HG02943 (cell line): Measurements from ENCODE around the gene MATCAP1.

Experiments used
- ATAC-seq: cut with Tn5 transposase; IDR thresholded peaks from one replicate; pipeline ENCODE4 v1.9.1; 2021; ENCODE audit warnings: mild to moderate bottlenecking, low read depth, moderate library complexity; ENCODE audit not compliant: unreplicated experiment

The MATCAP1 gene

DNA sequence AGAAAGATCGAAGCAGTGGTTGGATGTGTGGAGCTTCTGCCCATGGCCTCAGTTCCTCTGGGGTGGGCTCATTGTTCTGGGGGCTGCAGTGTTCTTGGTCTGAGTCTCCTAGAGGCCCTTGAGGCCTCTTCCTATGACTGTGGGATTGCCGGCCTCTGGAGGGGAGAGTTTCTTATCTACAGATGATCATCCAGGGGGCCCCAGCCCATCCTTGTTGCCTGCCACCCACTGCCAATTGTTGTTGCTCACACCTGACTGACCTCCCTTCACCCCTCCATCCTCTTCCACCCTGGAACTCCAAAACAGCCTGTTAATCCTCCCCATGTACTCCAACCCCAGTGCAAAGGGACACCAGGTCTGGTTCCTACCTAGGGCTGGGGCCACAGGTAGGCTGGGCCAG is 38.8 kb downstream of the MATCAP1 start:
- no peak for ATAC-seq

DNA sequence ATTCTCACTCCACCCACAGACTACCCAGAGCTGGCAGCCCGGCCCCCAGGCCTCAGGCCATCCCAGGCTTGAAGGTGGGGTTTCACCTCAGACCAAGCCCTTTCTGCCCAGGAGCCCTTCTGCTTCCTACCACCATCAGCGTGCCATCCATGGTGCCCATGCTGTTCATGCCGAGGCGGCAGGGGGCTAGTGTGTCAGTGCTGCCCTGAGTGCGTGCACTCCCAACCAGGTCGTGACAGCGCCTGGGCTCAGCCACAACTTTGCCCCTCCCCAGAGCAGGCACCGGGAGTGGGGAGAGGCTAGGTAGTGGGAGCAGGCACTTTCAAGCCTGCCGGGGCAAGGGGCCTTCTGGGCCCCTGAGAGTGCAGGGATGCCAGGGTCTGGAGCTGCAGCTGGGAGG is 41.4 kb downstream of the MATCAP1 start:
- ATAC-seq, result no peak

DNA sequence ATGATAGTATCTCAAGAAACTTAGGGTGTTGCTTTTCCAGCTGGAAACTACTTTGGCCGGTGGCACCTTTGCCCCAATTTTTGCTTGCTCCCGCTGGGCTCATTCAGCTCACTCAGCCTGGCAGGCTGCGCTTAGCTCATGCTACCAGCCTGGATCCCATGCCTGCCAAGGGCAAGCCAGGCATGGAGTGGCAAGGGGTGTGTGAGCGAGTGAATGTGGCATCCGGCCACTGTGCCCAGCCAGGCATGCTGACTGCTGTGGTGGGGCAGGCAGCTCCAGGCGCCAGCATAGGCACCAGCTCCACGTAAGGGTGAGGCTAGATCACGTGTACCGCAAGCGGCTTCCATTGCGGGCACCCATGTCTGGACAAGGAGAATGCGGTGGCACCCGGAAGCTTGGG is 42.4 kb downstream of the MATCAP1 start:
- no peak for ATAC-seq

DNA sequence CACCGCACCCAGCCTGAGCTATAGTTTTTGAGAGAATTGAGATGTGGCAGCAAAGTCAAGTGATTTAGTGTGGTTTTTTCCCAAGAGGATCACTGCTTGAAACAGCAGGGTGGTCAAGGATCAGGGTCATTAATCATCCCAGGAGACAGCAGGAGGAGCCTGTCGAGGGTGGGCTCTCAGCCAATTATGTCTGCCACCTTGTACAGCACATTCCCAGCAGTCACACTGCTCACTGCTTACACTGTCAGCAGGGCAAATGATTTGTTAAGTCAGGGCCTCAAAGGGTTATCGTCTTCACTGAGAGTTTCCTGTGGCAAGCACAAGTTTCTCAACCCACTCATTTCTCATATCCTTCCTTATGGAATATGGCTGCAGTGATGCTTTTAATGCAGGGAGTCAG is 46.2 kb downstream of the MATCAP1 start:
- no peak for ATAC-seq

DNA sequence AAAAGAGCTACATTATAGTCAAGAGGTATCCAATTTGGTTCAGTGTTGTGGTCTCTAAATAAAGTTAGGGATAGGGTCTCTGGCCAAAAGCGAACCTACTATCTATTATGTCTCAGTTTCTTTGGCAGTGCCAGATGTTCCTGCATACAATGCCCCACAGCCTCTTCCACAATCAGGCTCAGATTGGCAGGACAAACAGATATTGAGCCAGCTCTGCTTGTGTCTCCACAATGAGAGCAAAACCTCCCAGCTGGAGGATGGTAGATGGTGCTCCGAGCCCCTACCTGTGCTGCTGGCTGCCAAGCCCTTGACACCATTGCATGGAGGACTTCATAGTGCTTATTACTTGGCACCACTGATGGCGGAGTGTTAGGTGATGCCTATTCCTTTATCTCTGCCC is 54.3 kb downstream of the MATCAP1 start:
- ATAC-seq, result no peak

DNA sequence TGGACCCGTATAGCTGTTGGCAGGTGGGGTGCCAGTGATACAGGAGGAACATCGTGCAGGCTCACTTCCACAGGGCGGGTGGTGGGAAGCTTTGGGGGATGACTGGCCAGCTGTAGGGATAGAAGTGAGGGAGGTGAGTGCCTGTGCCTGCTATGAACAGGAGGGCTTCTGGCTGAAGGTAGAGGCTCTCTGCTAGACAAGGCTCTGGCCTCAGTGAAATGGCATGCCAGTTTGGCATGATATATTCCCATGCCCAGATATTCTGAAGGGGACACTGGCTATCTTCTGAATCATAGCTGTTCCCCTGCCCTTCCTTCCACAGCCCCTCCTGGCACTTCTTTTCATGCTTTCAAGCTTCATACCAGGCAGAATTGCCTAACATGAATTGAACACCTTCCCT is 54.9 kb downstream of the MATCAP1 start:
- ATAC-seq, result no peak

DNA sequence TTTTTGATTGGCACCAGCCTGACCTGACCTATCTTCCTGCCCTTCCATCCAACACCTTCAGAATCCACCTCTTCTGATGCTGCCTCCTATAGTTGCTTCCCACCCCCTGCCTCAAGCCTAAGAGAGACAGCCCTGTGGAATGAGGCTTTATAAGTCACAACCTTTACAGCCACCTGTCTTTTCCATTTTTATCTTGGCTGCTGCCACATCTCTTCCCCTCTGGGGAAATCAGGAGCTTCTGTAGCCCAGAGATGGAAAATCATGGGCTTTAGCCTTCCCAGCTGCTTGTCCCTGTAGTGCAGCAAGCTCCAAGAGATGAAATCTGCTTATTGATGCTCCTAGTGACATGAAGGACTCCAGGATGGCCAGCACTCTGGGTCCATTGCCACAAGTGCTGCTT is 55.3 kb downstream of the MATCAP1 start:
- no peak for ATAC-seq
